ENCODE data around the gene PTGDR.

GRCh38 chr14:52266179-52266578 is 1.3 kb upstream of the PTGDR start:
- TF ChIP-seq CTCF (conservative IDR thresholded peaks at IDR 0.05) = no peak
- no peak for TF ChIP-seq ZFX (IDR thresholded peaks at IDR 0.05)
